ENCODE results near the gene SLC25A5.
"Not testable (repeated sequence)": the region's sequence is repeated elsewhere in the genome, so short reads cannot be mapped to it uniquely, and the experiment has no call there.

SLC25A5 gene

DNA sequence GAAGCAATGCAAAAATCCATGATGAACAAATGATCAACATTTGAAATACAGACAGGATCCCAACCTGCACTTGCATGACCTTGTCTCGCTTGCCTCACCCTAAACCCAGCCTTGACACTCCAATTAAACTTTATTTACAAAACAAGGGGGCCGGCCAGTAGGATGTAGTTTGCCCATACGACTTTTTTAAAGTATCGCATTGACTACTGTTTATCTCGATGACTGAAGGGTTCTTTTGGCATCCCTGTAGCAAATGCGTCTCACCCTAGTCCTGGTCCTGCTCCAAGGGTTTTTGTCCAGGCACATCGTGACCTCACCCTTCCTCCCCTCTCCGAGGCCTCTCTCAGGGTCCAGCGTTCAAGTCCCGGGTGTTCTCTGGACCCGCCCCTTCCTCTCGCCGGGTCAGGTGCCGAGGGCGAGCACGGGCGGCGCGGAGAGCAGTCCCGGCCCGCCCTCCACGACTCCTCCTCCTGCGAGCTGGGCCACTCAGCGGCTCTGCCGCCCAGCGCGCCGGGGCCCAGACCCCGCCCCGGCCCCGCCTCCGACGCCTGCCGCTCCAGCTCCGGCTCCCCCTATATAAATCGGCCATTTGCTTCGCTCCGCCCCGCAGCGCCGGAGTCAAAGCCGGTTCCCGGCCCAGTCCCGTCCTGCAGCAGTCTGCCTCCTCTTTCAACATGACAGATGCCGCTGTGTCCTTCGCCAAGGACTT is at the start of gene SLC25A5:
SLC25A5 (plus strand) TSS at position 603 of the 709 bp plus-strand sequence; CDS start at position 675, 72 bp downstream.
- DNase-seq (ENCODE audit: low spot score) = peak; percentile 84

DNA sequence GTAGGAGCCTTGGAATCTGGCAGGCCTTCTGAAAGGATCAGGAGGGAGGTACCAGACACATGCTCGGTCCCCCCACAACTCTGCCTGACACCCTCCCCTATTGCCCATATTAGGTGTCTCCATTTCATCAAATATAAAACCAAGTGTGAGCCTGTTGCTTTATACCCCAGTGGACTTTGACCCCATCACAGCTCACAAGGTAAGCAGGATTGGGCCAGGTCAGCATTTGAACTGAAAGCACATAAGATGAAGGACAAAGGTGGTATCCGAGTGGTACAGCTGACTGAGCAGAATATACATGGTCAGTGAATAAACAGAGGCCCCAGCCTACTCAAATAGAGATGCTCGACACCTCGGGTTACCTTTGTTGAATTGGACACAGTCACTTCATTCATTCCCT is 49.1 kb upstream of the SLC25A5 start:
- DNase-seq (ENCODE audit: low spot score) = no peak

DNA sequence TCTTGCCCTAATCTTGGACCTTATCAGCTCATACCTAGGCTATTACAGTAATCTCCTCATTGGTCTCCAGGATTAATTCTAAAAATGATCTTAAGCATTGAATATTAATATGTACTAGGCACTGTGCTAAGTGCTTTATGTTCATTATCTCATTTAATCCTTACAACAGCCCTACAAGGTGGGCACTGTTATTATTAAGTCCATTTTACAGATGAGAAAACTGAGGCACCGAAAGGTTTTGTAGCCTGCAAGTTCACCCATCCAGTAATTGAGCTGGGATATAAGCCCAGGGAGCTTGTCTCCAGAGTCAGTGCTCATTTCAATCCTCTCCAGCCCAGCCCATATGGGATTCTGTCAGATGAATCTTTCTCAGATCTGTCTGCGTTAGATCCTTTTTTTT is 48.3 kb upstream of the SLC25A5 start:
- DNase-seq (ENCODE audit: low spot score) = no peak

DNA sequence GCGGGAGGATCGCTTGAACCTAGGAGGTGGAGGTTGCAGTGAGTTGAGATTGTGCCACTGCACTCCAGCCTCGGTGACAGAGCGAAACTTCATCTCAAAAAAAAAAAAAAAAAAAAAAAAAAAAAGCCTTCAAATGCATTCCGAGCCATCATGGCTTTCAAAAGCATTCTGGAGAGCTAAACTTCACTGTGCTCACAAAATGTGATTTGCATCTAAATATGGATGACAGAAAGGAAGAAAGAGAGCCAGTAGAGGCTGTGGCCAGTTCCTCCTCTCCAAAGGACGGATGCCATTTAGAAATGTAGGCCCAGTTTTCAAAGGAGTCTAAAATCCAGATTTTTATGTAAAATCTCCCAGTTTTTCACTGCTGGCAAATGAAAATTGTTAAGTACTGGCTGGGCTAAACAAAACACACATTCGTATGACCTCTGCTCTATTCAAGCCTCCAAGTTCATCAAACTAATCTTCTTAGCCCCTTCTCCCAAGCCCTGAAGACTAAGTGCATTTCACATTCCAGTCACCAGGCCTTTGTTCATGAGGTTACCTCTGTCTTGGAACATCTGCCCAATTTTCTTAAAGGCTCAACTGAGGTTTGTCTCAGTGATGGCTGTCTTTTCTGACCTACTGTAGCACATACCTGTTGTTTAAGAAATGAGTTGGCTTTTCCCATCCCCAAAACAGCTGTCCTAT is 47.1 kb upstream of the SLC25A5 start:
- no peak for DNase-seq (ENCODE audit: low spot score)

DNA sequence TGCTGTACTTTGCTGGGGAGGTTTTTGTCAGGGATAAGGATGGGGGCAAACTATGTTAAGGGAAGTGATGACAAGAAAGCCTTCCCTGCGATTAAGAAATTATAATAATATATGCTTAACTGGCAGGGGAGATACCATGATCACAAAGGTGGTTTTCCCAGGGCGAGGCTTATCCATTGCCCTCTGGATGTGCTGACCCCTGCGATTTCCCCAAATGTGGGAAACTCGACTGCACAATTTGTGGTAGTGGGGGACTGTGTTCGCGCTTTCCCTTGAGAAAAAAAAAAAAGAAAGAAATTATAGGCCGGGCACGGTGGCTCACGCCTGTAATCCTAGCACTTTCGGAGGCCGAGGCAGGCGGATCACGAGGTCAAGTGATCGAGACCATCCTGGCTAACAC is 44.6 kb upstream of the SLC25A5 start:
- DNase-seq (ENCODE audit: low spot score) = no peak

DNA sequence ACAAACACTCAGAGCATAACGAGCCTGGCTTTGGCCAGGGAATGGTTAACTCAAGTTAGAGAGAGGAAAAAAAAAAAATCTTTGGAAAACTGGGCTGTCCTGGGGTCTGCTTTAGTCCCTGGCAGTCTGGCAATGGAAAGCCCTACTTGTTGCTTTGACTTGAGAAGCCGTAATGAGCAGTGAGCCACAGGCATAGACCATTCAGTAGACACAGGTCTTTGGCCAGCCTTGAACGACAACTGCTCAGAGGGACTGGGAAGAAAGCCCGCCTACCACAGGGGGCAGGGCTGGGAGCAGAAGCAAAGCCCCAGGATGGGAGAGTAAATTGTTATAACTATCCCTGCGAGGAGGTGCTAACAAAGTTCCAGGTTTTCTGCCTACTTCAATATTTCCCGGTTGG is 43.2 kb upstream of the SLC25A5 start:
- no peak for DNase-seq (ENCODE audit: low spot score)

DNA sequence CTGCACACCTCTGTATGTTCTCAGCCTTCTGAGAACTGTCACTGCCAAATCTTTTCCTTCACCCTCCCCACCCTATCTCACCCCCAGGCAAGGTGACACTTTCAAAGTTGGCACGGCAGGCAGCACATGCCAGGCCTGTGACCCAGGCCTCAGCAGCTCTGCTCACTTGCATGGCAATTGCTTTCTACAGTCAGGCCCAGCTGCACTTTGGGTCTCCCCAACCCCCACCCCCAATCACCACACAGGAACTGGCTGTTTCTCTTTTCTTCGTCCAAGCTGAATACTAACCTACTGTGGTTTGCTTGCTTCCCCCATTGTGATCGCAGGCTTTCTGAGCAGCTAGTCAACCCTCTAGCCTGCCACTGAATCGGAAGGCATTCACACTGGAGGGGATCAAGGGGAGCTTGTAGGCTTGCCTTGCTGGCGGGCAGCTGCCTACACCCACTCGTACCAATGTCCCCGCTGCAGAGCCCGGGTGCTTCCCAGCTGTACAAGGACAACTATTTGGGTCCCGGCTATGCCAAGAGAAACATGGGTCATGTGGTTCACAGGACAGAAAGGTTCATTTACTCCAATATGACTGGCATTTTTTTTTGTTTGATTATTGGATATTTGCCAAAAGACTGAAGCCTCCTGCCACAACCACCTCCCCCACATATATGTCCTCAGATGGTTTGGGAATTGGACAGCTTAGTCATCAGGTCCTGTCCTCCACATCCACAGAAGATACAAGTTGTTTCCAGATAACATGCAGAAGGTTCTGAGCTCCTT is 41.0 kb upstream of the SLC25A5 start:
- DNase-seq (ENCODE audit: low spot score) = peak; percentile 21

DNA sequence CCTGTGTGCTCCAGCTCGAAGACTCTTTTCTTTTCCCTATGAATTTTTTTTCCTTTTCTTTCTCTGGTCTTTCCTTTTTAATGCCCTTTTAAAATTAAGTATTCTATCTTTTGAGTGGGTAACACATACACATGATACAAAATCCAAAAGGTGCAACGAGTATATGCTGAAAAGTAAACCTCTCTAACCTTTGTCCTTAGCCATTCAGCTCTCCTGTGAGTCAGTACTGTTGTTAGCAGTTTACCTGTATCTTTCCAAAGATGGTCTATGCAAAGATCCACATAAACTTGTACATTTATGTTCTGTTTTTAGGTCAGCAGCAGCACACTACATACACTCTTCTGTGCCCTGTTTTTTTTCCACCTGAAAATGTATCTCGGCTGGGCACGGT is 40.5 kb upstream of the SLC25A5 start:
- no peak for DNase-seq (ENCODE audit: low spot score)

DNA sequence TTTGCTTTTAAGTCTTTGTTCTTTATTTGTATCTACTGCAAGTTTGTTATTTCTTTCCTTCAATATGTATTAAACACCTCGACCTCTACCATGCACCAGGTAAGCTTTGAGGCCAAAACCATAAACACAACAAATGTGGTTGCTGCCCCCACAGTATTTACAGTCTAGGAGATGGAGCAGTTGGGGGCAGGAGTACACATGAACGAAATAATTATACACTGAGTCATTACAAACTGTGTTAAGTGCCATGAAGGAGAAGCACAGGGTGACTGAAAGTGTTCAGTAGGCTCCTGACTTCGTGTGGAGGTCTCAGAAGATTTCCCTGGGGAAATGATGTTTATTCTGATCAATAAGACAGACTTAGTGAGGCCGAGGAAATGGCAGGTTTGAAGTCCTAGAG is 38.8 kb upstream of the SLC25A5 start:
- peak; percentile 46 for DNase-seq (ENCODE audit: low spot score)

DNA sequence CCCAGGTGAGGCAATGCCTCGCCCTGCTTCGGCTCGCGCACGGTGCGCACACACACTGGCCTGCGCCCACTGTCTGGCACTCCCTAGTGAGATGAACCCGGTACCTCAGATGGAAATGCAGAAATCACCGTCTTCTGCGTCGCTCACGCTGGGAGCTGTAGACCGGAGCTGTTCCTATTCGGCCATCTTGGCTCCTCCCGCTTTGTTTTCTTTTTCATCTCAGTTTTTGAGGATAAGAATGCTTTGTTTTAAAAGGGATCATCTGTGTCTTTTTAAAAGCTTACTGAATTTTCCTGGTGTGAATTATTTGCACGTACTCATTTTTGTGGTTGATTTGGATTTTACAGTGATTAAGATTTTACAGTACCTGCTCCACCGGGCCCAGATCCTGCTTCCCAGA is 26.9 kb upstream of the SLC25A5 start:
- DNase-seq (ENCODE audit: low spot score) = not testable (repeated sequence)

DNA sequence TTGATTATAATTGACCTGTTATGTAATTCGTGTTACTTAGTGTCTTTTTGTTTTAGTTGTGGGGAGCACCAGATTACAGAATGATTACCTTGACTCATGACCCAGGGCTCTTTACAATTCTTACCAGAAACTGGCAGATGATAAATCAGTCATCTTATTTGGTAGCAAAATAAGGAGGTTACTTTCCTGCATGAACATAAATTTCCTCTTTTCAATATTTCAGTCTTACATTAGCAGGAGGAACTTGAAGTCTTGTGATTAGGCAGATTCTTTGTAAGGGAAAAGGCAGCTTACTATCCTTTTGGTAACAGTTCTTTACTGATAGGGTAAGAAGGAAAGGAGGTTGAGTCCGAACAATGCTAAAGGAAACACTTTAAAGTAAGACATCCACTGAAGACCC is 26.0 kb upstream of the SLC25A5 start:
- DNase-seq (ENCODE audit: low spot score) = no peak

DNA sequence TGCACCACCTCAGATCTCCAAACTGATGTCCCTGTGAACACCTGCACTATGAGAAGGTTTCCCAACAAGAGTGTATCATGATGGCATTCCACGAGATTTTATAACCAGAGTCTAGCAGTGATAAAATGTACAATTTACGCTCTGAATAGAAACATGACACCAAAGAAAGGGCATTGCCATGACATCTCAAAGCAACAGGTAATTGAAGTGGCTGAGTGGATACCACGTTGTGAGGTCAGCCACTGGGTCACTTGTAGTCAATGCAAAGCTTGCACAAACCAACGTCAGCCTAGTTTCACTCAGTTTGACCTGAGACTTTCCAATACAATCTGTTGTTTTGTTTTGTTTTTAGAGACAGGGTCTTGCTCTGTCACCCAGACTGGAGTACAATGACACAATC is 15.0 kb upstream of the SLC25A5 start:
- no peak for DNase-seq (ENCODE audit: low spot score)

DNA sequence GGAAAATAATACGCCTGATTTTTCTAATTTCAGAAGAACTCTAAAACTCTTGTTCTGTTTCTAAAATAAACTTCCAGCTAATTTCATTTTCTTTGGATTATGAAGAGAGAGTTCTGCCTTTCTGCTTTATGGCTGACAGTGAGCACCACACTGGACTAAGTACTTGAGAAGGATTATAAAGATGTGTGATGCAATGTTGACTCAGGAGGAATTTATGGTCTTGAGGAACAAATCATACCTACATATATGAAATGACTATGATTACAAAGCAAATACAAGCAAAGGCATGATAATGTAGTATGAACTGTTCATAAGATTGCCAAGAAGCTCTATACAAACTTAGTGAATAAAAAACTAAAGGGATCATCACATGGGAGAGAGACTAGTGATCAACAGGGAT is 13.0 kb upstream of the SLC25A5 start:
- DNase-seq (ENCODE audit: low spot score) = no peak

DNA sequence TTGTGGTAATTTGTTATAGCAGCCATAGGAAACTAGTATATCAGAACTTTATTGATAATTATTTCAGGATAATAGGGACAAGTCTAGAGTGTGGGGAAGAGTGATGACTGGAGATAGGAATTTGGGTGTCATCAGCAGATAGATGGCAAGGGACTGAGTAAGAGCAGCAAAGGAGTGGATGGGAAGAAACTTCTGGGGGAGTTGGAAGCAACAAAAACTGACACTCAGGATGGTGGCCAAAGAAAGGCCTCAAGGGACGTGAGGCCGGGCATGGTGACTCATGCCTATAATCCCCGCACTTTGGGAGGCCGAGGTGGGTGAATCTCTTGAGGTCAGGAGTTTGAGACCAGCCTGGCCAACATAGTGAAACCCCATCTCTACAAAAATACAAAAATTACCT is 9.1 kb upstream of the SLC25A5 start:
- no peak for DNase-seq (ENCODE audit: low spot score)

DNA sequence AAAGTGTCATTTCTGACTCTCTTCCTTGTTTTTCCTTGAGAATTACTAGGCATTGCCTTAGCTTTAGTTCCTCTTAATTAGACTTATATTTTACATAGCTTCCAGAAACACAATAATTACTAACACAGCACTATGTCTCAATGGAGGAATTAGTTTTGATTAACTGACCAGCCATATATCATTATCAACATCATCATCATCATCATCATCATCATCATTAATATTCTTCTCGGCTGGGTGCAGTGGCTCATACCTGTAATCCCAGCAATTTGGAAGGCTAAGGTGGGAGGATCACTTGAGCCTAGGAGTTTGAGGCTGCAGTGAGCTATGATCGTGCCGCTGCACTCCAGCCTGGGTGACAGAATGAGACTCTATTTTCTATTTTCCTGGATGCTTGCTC is 2.7 kb upstream of the SLC25A5 start:
- DNase-seq (ENCODE audit: low spot score) = no peak

DNA sequence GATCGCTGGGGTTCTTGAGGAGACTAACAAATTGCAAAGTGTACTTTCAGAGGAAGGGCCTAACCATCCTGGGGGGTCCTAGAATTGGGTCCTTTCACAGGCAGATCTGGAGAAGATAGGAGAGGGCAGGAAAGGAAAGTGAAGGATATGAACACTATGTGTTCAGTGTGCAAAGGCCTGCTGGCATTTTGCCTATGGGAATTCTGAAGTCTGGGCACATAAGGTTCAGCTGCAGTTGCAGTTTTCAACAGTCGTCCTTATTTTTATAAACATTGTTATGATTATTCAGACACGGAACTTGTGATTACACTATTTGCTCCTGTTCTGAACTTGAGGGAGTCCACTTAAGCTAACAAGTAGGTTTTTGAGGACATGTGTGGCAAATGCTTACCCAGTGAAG is 1.3 kb upstream of the SLC25A5 start:
- no peak for DNase-seq (ENCODE audit: low spot score)

DNA sequence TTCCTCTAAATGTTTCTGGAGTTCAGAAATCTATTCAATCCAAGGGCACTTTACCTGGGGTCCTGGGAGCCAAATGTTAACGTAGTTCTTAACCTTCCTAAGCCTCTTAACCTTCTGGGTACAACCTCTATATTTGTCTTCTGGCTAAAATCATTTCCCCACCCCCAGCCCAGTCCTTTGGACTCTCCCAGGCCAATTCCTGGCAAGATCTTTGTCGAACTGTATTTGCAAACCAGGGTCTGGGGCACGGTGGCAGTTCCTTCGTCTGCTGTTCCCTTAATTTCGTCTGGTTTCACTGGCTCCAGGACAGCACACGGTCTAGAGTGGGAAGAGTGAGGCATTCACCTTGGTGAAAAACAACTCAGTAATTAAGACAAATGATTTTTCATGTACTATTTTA is 811 bp upstream of the SLC25A5 start:
- DNase-seq (ENCODE audit: low spot score) = no peak

DNA sequence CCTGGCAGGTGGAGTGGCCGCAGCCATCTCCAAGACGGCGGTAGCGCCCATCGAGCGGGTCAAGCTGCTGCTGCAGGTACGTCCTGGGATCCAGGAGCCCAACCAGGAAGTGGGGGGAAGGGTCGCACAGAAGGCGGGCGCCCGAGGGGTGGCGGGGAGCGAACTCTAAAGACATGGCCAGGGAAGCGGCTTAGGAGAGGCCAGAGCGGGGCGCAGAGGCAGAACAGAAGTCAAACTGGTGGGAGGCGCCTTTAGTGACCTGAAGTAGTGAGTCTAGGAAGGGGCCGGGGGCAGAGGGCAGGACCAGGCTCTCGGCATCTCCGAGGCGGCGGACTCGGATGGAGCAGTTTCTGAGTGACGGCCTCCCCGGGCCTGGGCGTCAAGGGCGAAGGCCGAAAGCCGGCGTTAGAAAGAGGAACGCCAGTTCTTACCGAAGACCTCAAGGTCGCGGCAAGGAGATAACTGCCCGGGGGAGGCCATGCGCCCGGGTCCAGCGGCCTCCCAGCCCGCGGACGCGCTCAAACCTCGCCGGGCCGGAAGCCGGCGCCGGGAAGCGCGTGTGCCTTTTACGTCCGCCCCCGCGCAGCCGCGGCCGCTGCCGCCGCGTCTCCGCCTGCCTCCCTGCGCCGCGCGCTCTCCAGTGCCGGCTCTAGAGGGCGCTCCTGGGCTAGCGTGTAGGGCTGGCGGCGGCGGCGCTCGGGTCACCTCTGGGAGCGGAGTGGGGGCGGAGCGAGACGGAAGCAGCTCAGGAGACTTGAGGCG is 488 bp downstream of the SLC25A5 start:
- peak; percentile 73 for DNase-seq (ENCODE audit: low spot score)

DNA sequence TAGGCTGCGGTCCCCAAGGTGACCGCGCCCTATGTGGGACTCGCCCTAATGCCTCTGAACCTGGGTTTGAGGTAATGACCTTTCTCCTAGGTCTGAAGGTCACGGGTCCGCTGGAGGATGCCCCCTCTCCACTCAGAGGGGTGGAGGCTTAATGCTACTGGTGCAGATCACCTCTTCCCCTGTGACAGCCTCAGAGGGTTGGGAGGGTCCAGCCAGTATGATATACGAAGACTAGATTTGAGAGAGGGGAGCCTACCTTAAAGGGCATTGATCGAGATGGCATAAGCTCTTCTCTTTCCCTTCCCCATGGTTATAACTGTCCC is 1.0 kb downstream of the SLC25A5 start:
- DNase-seq (ENCODE audit: low spot score) = no peak

DNA sequence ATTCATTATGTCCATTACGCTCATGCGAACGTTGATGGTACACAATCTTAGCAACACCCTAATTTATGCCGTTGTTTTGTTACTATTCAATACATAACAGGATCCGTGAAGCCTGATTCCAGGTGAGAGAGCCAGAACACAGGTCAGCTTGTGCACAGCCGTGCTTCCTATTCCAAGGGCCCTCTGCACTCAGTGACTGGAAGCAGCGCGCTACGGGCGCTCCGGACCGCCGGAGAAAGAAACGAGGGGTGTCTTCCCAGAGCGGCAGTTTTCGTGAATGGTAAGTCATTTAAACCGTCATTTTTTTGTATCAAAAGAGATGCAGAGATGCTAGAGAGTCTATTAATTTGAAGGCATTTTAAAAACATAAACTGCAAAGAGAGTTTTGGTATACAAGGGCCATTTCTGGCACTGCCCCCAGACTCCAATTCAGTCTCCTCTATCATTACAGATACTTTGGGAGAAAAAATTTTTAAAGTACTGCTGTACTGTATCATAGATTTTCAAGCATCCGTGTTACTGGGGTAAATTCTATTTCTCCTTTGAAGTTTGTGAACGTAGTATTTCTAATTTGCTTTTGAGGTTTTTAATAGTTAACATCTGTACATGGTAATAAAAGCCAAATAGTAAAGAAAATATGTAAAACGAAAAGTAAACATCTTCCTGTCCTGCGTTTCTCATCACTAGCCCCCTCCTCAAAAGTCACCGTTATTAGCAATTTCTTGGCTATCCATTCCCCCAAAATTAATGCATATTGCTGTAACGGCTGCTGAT is 6.6 kb downstream of the SLC25A5 start:
- DNase-seq (ENCODE audit: low spot score) = no peak

DNA sequence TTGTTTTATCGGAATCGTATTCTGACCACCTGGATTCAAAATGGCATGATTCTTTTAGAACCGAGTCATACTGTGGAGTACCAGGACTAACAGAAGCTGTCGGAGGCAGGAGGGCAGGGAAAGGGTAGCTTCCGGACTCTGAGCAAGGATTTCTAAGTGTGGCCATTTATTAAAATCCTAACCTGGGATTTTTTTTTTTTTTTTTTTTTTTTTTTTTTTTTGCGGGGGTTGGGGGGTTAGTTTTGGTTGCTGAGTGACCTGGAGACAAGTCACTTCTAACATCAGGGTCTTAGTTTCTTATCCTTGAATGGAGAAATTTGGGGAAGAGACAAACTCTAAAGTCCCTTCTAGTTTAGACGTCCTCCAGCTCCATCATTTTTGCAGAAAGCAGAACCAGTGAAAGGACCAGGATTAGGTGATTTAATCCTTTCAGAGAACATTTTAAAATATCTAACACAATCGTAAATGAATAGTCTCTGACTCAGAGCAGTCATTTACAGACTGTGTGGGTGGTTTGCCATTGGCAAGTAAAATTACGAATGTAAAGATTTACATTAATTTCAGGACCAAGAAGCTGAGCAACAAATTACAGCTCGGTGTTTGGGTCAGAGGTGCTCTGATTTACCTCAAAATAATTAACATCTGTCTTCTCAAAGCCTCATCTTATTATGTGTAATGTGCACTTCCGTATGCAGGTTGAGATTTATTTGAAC is 7.3 kb downstream of the SLC25A5 start:
- no peak for DNase-seq (ENCODE audit: low spot score)

Data from SW480 (cell line).